ENCODE data around the gene CYSTM1. TPM values are rescaled to one million over a fixed set of nuclear protein-coding genes. Genes with fewer than 3 reads are reported as not detected.

CYSTM1 gene
- polyA plus RNA-seq, 1 donor from 2014 or later, result 6.6 TPM

DNA sequence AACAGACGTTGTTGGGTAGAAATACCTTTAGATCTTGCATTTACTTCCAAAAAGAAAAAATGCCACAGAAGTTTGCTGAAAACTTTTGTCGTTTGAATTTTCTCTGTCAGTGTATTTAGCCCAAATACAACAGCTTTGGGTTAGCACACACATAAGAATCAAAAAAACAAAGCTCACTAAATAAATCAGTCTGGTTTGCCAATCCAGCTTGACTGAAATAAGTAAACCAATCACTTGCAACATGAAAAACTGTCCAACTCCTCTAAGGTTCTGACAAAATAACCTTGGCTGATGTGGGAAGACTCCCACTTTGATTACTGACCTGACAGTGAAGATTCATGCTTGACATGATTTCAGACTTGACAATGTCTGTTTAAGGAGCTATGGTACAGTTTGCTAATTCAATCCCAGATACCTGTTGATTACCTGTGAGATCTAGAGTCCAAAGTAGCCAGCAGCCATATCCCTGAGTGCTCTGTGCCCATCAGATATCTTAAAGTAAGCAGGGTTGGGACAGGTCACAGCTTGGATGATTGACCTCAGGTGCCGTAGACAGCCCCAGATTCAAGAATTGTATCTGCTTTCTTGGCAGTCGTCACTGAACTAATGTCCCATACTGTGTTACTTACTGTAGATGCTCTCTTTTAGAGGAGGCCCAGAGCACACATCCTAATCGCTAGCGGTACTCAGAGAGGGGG is 48.5 kb upstream of the CYSTM1 start:
- TF ChIP-seq, protein P1, sequence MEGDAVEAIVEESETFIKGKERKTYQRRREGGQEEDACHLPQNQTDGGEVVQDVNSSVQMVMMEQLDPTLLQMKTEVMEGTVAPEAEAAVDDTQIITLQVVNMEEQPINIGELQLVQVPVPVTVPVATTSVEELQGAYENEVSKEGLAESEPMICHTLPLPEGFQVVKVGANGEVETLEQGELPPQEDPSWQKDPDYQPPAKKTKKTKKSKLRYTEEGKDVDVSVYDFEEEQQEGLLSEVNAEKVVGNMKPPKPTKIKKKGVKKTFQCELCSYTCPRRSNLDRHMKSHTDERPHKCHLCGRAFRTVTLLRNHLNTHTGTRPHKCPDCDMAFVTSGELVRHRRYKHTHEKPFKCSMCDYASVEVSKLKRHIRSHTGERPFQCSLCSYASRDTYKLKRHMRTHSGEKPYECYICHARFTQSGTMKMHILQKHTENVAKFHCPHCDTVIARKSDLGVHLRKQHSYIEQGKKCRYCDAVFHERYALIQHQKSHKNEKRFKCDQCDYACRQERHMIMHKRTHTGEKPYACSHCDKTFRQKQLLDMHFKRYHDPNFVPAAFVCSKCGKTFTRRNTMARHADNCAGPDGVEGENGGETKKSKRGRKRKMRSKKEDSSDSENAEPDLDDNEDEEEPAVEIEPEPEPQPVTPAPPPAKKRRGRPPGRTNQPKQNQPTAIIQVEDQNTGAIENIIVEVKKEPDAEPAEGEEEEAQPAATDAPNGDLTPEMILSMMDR (IDR thresholded peaks at IDR 0.05; ENCODE audit: poor library complexity, severe bottlenecking), result no peak
- no peak for TF ChIP-seq RAD21 (conservative IDR thresholded peaks at IDR 0.05)
- no peak for TF ChIP-seq SMC3 (conservative IDR thresholded peaks at IDR 0.05; ENCODE audit: poor library complexity)
- no peaks in the 10 kb centered on the region for H3K79me2 ChIP-seq (replicated peaks; ENCODE audit: insufficient read depth, low read length)
- H3K36me3 ChIP-seq (ENCODE audit: insufficient read depth, low read length), result no peaks in the 10 kb centered on the region
- H2AFZ ChIP-seq (ENCODE audit: low read depth, low read length), result no peak overlapping the region
- H4K20me1 ChIP-seq (ENCODE audit: insufficient read depth), result no peaks in the 10 kb centered on the region
- no peaks in the 10 kb centered on the region for H3K9me2 ChIP-seq (ENCODE audit: insufficient read depth, low read length)
- H3K9ac ChIP-seq (ENCODE audit: low read length), result no peak overlapping the region
- no peaks in the 10 kb centered on the region for H3K27me3 ChIP-seq (ENCODE audit: insufficient read depth, low read depth, low read length)
- no peak overlapping the region for H3K27ac ChIP-seq (ENCODE audit: low read length)
- H3F3A ChIP-seq (ENCODE audit: insufficient read depth, low read length, poor library complexity, severe bottlenecking), result no peaks in the 10 kb centered on the region
- no peak overlapping the region for H3K4me3 ChIP-seq (ENCODE audit: low read length)
- no peaks in the 10 kb centered on the region for H3K9me3 ChIP-seq (ENCODE audit: low read length)
- H3K4me2 ChIP-seq (ENCODE audit: low read length), result no peak overlapping the region

DNA sequence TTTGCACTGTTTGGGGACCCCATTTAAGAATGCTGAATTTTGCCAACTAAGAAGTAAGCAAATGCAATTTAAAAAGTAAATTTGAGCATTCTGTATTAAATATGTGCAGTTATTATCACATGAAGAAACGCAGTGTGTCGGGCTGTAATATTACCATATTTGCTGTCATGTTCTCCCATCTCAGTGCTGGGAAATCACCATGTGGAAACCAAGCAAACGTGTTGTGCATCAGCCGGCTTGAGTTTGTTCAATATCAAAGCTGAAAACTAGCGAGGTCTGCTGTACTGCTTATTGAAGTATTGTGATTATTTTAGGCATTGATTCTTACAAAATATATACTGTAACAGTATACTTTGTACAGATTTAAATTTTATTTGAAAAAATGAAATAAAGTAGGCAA is 46.6 kb upstream of the CYSTM1 start:
- no peak overlapping the region for H3K9ac ChIP-seq (ENCODE audit: low read length)

DNA sequence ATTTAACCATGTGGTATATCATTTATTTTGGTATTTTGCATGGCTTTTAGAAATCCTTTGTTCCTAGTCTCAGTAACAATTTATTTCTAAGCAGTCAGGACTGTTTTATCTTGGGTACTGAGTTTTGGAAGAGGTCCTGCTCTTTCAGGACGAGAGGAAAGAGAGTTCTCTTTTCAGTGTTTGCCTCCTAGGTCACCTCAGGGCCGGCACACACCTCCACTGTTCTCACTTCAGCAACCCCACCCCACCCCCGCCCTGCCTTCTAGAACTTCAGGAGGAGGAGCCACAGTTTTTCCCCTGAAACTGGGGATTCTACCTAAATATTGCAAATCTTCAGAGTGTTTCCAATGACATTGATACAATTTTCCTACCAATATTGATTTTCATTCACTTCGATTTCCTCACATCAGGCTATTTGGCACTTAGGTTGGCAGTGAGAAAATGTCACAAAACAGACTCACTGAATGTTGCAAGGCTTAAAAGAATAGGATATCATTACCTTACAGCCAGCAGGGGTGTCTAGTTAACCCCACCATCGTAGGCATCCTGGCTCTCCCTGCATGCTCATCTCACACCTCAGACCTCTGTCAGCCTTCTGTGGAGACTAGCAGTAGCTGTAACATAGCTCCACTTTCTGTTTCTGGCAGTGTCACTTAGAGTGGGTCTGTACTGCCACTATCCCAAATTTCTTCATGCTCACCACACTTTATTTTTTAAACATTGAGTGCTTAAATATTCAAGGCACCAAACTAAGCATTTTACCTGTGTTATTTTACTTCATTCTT is 43.8 kb upstream of the CYSTM1 start:
- H3K27ac ChIP-seq (ENCODE audit: low read length), result no peak overlapping the region
- H3K4me3 ChIP-seq (ENCODE audit: low read length), result no peak overlapping the region
- no peaks in the 10 kb centered on the region for H3K79me2 ChIP-seq (replicated peaks; ENCODE audit: insufficient read depth, low read length)
- H4K20me1 ChIP-seq (ENCODE audit: insufficient read depth), result no peaks in the 10 kb centered on the region
- no peaks in the 10 kb centered on the region for H3K9me2 ChIP-seq (ENCODE audit: insufficient read depth, low read length)
- no peaks in the 10 kb centered on the region for H3K36me3 ChIP-seq (ENCODE audit: insufficient read depth, low read length)
- no peaks in the 10 kb centered on the region for H3K27me3 ChIP-seq (ENCODE audit: insufficient read depth, low read depth, low read length)
- no peaks in the 10 kb centered on the region for H3K9me3 ChIP-seq (ENCODE audit: low read length)
- no peaks in the 10 kb centered on the region for H3F3A ChIP-seq (ENCODE audit: insufficient read depth, low read length, poor library complexity, severe bottlenecking)
- H2AFZ ChIP-seq (ENCODE audit: low read depth, low read length), result no peak overlapping the region
- no peak overlapping the region for H3K9ac ChIP-seq (ENCODE audit: low read length)
- H3K4me2 ChIP-seq (ENCODE audit: low read length), result no peak overlapping the region
- TF ChIP-seq MXI1 (conservative IDR thresholded peaks at IDR 0.05; ENCODE audit: poor library complexity, severe bottlenecking) (no peak), EZH2 (IDR thresholded peaks at IDR 0.05; ENCODE audit: borderline replicate concordance, insufficient read depth, low read length, poor library complexity, severe bottlenecking) (no peak), POLR2AphosphoS5 (IDR thresholded peaks at IDR 0.05) (no peak), EP300 (conservative IDR thresholded peaks at IDR 0.05; ENCODE audit: poor library complexity, severe bottlenecking) (no peak), TAF1 (IDR thresholded peaks at IDR 0.05; ENCODE audit: low read depth) (no peak), RAD21 (conservative IDR thresholded peaks at IDR 0.05) (no peak), SMC3 (conservative IDR thresholded peaks at IDR 0.05; ENCODE audit: poor library complexity) (no peak)
- TF ChIP-seq, protein P2, sequence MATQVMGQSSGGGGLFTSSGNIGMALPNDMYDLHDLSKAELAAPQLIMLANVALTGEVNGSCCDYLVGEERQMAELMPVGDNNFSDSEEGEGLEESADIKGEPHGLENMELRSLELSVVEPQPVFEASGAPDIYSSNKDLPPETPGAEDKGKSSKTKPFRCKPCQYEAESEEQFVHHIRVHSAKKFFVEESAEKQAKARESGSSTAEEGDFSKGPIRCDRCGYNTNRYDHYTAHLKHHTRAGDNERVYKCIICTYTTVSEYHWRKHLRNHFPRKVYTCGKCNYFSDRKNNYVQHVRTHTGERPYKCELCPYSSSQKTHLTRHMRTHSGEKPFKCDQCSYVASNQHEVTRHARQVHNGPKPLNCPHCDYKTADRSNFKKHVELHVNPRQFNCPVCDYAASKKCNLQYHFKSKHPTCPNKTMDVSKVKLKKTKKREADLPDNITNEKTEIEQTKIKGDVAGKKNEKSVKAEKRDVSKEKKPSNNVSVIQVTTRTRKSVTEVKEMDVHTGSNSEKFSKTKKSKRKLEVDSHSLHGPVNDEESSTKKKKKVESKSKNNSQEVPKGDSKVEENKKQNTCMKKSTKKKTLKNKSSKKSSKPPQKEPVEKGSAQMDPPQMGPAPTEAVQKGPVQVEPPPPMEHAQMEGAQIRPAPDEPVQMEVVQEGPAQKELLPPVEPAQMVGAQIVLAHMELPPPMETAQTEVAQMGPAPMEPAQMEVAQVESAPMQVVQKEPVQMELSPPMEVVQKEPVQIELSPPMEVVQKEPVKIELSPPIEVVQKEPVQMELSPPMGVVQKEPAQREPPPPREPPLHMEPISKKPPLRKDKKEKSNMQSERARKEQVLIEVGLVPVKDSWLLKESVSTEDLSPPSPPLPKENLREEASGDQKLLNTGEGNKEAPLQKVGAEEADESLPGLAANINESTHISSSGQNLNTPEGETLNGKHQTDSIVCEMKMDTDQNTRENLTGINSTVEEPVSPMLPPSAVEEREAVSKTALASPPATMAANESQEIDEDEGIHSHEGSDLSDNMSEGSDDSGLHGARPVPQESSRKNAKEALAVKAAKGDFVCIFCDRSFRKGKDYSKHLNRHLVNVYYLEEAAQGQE (IDR thresholded peaks at IDR 0.05; ENCODE audit: borderline replicate concordance), result no peak

More for the DNA sequence above, 46.6 kb upstream of the CYSTM1 start:
- Histone ChIP-seq H3K9me2 (ENCODE audit: insufficient read depth, low read length) (no peaks in the 10 kb centered on the region), H3K4me3 (ENCODE audit: low read length) (no peak overlapping the region), H3K27me3 (ENCODE audit: insufficient read depth, low read depth, low read length) (no peaks in the 10 kb centered on the region), H2AFZ (ENCODE audit: low read depth, low read length) (no peak overlapping the region), H3K79me2 (replicated peaks; ENCODE audit: insufficient read depth, low read length) (no peaks in the 10 kb centered on the region), H3K27ac (ENCODE audit: low read length) (no peak overlapping the region), H3K36me3 (ENCODE audit: insufficient read depth, low read length) (no peaks in the 10 kb centered on the region), H3K4me2 (ENCODE audit: low read length) (no peak overlapping the region), H4K20me1 (ENCODE audit: insufficient read depth) (no peaks in the 10 kb centered on the region), H3K9me3 (ENCODE audit: low read length) (no peaks in the 10 kb centered on the region), H3F3A (ENCODE audit: insufficient read depth, low read length, poor library complexity, severe bottlenecking) (no peaks in the 10 kb centered on the region)
- TF ChIP-seq EP300 (conservative IDR thresholded peaks at IDR 0.05; ENCODE audit: poor library complexity, severe bottlenecking) (no peak), TAF1 (IDR thresholded peaks at IDR 0.05; ENCODE audit: low read depth) (no peak)
- TF ChIP-seq, protein P1 (IDR thresholded peaks at IDR 0.05; ENCODE audit: poor library complexity, severe bottlenecking), result no peak

Measured in neural cell (in vitro differentiated cells).